DOHH2 (cell line): ENCODE measurements around the gene EFCAB9.

Experiments
- CTCF ChIP-seq: fragments of 200-600 bp; sonication (generic); IDR thresholded peaks from one replicate; pipeline ENCODE4 v1.5.1; 2014; ENCODE audit warnings: antibody characterized with exemption, mild to moderate bottlenecking, low read depth, low read length; ENCODE audit not compliant: poor library complexity, severe bottlenecking
- EZH2phosphoT487 ChIP-seq: fragments of 200-600 bp; sonication (generic); IDR thresholded peaks from 2 replicates; pipeline ENCODE4 v1.6.1; 2017; ENCODE audit warnings: borderline replicate concordance, mild to moderate bottlenecking, antibody characterized with exemption, low read length, moderate library complexity, mixed read lengths

- TF ChIP-seq CTCF, result no peak
- TF ChIP-seq EZH2phosphoT487, result no peak
These were observed 13.5 kb downstream of the EFCAB9 start for GRCh38 chr5:172207511-172207910.
